DND-41 (cell line): ENCODE data around the gene FOXK2.

Experiments
- ATAC-seq: fragments of 200-7000 bp; cut with Tn5 transposase; 3 replicates; pipeline ENCODE4 v1.9.1; 2021; ENCODE audit warnings: low read depth; ENCODE audit not compliant: insufficient read depth
- DNase-seq: peaks from one replicate; pipeline ENCODE4 v3.0.0-alpha.2; 2020
- H2AFZ ChIP-seq: 2 replicates; pipeline ENCODE4 v1.6.0; 2012; ENCODE audit warnings: low read depth, low read length
- H3K27ac ChIP-seq: 2 replicates; pipeline ENCODE4 v1.5.1; 2012; ENCODE audit warnings: low read length, inconsistent platforms
- H3K27me3 ChIP-seq: fragments of 200-600 bp; sonication (generic); 2 replicates; pipeline ENCODE4 v1.6.0; 2012; ENCODE audit warnings: low read length, mild to moderate bottlenecking, inconsistent platforms; ENCODE audit not compliant: insufficient read depth, poor library complexity
- H3K36me3 ChIP-seq: 2 replicates; pipeline ENCODE4 v1.5.1; 2012; ENCODE audit warnings: low read length, inconsistent platforms; ENCODE audit not compliant: insufficient read depth
- H3K4me1 ChIP-seq: 2 replicates; pipeline ENCODE4 v1.5.1; 2012; ENCODE audit warnings: mild to moderate bottlenecking, low read length; ENCODE audit not compliant: insufficient read depth
- H3K4me2 ChIP-seq: 2 replicates; pipeline ENCODE4 v1.6.0; 2012; ENCODE audit warnings: mild to moderate bottlenecking, moderate library complexity, low read length, inconsistent platforms; ENCODE audit not compliant: insufficient read depth
- H3K4me3 ChIP-seq, 2 experiments: fragments of 200-600 bp in 1 of 2; shearing (Covaris generic) in 1 of 2; 2 replicates each; pipeline ENCODE4 v1.5.1; 2012 to 2016; ENCODE audit warnings: inconsistent platforms in 2 of 2, low read length in 2 of 2, mild to moderate bottlenecking in 2 of 2, low read depth in 1 of 2, moderate library complexity in 1 of 2
- H3K79me2 ChIP-seq: 2 replicates; pipeline ENCODE4 v1.6.0; 2012; ENCODE audit warnings: low read length, inconsistent platforms; ENCODE audit not compliant: insufficient read depth
- H3K9ac ChIP-seq: 2 replicates; pipeline ENCODE4 v1.6.0; 2012; ENCODE audit warnings: low read depth, mild to moderate bottlenecking, inconsistent platforms, low read length, moderate library complexity
- H3K9me3 ChIP-seq: 2 replicates; pipeline ENCODE4 v1.5.1; 2012; ENCODE audit warnings: low read length, moderate library complexity, mild to moderate bottlenecking, inconsistent platforms; ENCODE audit not compliant: insufficient read depth, severe bottlenecking
- H4K20me1 ChIP-seq: 2 replicates; pipeline ENCODE4 v1.6.0; 2012; ENCODE audit warnings: low read length; ENCODE audit not compliant: insufficient read depth
- CTCF ChIP-seq: IDR thresholded peaks from 2 replicates; pipeline ENCODE4 v1.5.1; 2012; ENCODE audit warnings: borderline replicate concordance, low read length, moderate library complexity, mild to moderate bottlenecking; ENCODE audit not compliant: poor library complexity, severe bottlenecking; ENCODE audit errors: extremely low read depth
- EZH2 ChIP-seq: IDR thresholded peaks from 3 replicates; pipeline ENCODE4 v1.6.1; 2012; ENCODE audit warnings: borderline replicate concordance, low read depth, mild to moderate bottlenecking, moderate library complexity, low read length, inconsistent platforms; ENCODE audit not compliant: severe bottlenecking

Gene FOXK2

GRCh38 chr17:82475458-82475857 lies 44.1 kb upstream of the FOXK2 start:
- no peaks in the 10 kb centered on the region for H3K27me3 ChIP-seq
- no peaks in the 10 kb centered on the region for H3K9me3 ChIP-seq
- H3K9ac ChIP-seq: no peak overlapping the region
- H3K4me3 ChIP-seq: no peak overlapping the region
- H3K36me3 ChIP-seq: peaks cover 87% of the 10 kb centered on the region
- no peak overlapping the region for H3K4me2 ChIP-seq
- no peak for TF ChIP-seq EZH2
- no peak for TF ChIP-seq CTCF
- peaks cover 20% of the 10 kb centered on the region for H3K79me2 ChIP-seq
- DNase-seq (no peak), ATAC-seq (no peak)
- H2AFZ ChIP-seq: no peak overlapping the region
- no peaks in the 10 kb centered on the region for H3K4me1 ChIP-seq
- H3K27ac ChIP-seq: no peak overlapping the region
- H4K20me1 ChIP-seq: peaks cover 23% of the 10 kb centered on the region; the same call in 1 of the 2 replicates

GRCh38 chr17:82477934-82478333 lies 41.6 kb upstream of the FOXK2 start:
- Histone ChIP-seq H3K9ac (no peak overlapping the region), H3K4me1 (no peaks in the 10 kb centered on the region), H3K36me3 (peaks cover 94% of the 10 kb centered on the region), H3K4me2 (no peak overlapping the region), H3K9me3 (no peaks in the 10 kb centered on the region), H3K79me2 (peaks cover 17% of the 10 kb centered on the region), H3K27me3 (no peaks in the 10 kb centered on the region), H3K27ac (no peak overlapping the region), H3K4me3 (no peak overlapping the region), H4K20me1 (peaks cover 23% of the 10 kb centered on the region; the same call in 1 of the 2 replicates), H2AFZ (no peak overlapping the region)
- DNase-seq (no peak), ATAC-seq (no peak)
- TF ChIP-seq EZH2: no peak
- no peak for TF ChIP-seq CTCF

GRCh38 chr17:82479602-82480001 lies 39.9 kb upstream of the FOXK2 start:
- TF ChIP-seq CTCF: no peak
- TF ChIP-seq EZH2: no peak
- ATAC-seq: no peak
- no peak overlapping the region for H3K27ac ChIP-seq
- no peaks in the 10 kb centered on the region for H3K4me1 ChIP-seq
- peaks cover 12% of the 10 kb centered on the region for H3K79me2 ChIP-seq
- H3K9ac ChIP-seq: no peak overlapping the region
- peaks cover 97% of the 10 kb centered on the region for H3K36me3 ChIP-seq
- no peak for DNase-seq
- H3K27me3 ChIP-seq: no peaks in the 10 kb centered on the region
- no peak overlapping the region for H3K4me2 ChIP-seq
- H2AFZ ChIP-seq: no peak overlapping the region
- no peak overlapping the region for H3K4me3 ChIP-seq
- peaks cover 23% of the 10 kb centered on the region; the same call in 1 of the 2 replicates for H4K20me1 ChIP-seq
- H3K9me3 ChIP-seq: no peaks in the 10 kb centered on the region

GRCh38 chr17:82480318-82480717 lies 39.2 kb upstream of the FOXK2 start:
- TF ChIP-seq EZH2: no peak
- TF ChIP-seq CTCF: no peak

More at GRCh38 chr17:82480318-82480717, 39.2 kb upstream of the FOXK2 start:
- Histone ChIP-seq H4K20me1 (peaks cover 23% of the 10 kb centered on the region; the same call in 1 of the 2 replicates), H3K4me2 (no peak overlapping the region), H3K27me3 (no peaks in the 10 kb centered on the region), H3K4me3 (no peak overlapping the region), H3K9ac (no peak overlapping the region), H3K4me1 (no peaks in the 10 kb centered on the region), H3K36me3 (peaks cover 98% of the 10 kb centered on the region), H3K79me2 (peaks cover 8% of the 10 kb centered on the region), H2AFZ (no peak overlapping the region), H3K9me3 (no peaks in the 10 kb centered on the region), H3K27ac (no peak overlapping the region)
- ATAC-seq (no peak), DNase-seq (no peak)
